ENCODE data around the gene PPP4R3A.
A peak's percentile ranks its signal among the peaks of the same experiment; 100 is the strongest.
"Not testable (repeated sequence)": the region's sequence is repeated elsewhere in the genome, so short reads cannot be mapped to it uniquely, and the experiment has no call there.

PPP4R3A gene

DNA sequence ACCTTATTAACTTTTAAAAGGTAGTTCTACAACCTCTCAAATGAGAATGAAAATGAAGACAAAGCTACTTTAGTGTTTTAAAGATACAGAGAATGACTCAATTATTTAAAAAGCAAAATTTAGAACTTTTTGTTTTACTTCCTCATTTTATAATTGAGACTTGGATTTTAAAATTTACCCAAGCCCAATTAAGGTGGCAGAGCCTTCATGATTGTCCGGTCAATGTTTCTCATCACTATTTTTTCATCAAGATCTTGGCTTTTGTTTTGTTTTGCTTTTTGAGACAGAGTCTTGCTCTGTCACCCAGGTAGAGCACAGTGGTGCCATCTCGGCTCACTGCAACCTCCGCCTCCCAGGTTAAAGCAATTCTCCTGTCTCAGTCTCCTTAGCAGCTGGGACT is 32.7 kb downstream of the PPP4R3A start:
- H3K4me3 Mint-ChIP-seq, result no peak overlapping the region
- peaks cover 26% of the 10 kb centered on the region for H3K36me3 Mint-ChIP-seq
- H3K9me3 Mint-ChIP-seq, result no peaks in the 10 kb centered on the region
- peaks cover 47% of the 10 kb centered on the region for H3K4me1 Mint-ChIP-seq
- H3K27ac Mint-ChIP-seq, result no peak overlapping the region
- no peaks in the 10 kb centered on the region for H3K27me3 Mint-ChIP-seq

GRCh38 chr14:91473046-91473445 is 37.1 kb downstream of the PPP4R3A start:
- peaks cover 23% of the 10 kb centered on the region for H3K4me1 Mint-ChIP-seq
- H3K4me3 Mint-ChIP-seq, result no peak overlapping the region
- H3K9me3 Mint-ChIP-seq, result no peaks in the 10 kb centered on the region
- H3K27ac Mint-ChIP-seq, result peak overlapping the region; percentile 72
- peaks cover 23% of the 10 kb centered on the region for H3K36me3 Mint-ChIP-seq
- H3K27me3 Mint-ChIP-seq, result no peaks in the 10 kb centered on the region

- H3K4me3 Mint-ChIP-seq, result no peak overlapping the region
- H3K4me1 Mint-ChIP-seq, result peaks cover 25% of the 10 kb centered on the region
- H3K36me3 Mint-ChIP-seq, result peaks cover 24% of the 10 kb centered on the region
- H3K9me3 Mint-ChIP-seq, result no peaks in the 10 kb centered on the region
- H3K27ac Mint-ChIP-seq, result no peak overlapping the region
- no peaks in the 10 kb centered on the region for H3K27me3 Mint-ChIP-seq
Measured at GRCh38 chr14:91470216-91470615, 39.9 kb downstream of the PPP4R3A start.

- H3K9me3 Mint-ChIP-seq, result no peaks in the 10 kb centered on the region
Measured at GRCh38 chr14:91466192-91466591, 43.9 kb downstream of the PPP4R3A start.

DNA sequence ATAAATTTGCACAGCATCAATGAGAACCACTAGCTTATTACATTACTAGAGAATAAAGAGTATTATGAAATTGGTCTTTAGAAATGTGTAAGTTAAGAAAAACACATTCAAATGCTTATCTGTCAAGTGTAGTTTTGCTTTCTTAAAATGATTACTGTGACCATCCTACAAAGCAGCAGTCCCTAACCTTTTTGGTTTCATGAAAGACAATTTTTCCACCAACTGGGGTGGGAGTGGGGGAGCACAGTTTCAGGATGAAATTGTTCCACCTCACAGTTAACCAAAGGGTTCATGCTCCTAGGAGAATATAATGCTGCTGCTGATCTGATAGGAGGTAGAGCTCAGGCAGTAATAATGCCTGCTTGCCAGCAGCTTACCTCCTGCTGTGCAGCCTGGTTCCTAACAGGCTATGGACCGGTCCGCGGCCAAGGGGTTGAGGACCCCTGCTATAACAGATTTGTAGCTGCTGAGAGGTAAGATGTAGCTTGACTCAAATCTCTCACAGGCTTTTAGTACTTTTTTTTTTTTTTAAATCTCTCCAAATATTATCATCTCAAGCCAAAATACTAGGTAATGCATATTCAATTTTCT is 45.4 kb downstream of the PPP4R3A start:
- peak overlapping the region; percentile 41 for H3K27ac Mint-ChIP-seq
- H3K4me1 Mint-ChIP-seq, result peaks cover 16% of the 10 kb centered on the region
- H3K27me3 Mint-ChIP-seq, result no peaks in the 10 kb centered on the region
- no peaks in the 10 kb centered on the region for H3K9me3 Mint-ChIP-seq
- peaks cover 28% of the 10 kb centered on the region for H3K36me3 Mint-ChIP-seq
- H3K4me3 Mint-ChIP-seq, result no peak overlapping the region

More at GRCh38 chr14:91466192-91466591, 43.9 kb downstream of the PPP4R3A start:
- H3K4me3 Mint-ChIP-seq, result no peak overlapping the region
- peaks cover 25% of the 10 kb centered on the region for H3K36me3 Mint-ChIP-seq
- H3K27ac Mint-ChIP-seq, result peak overlapping the region; percentile 85
- no peaks in the 10 kb centered on the region for H3K27me3 Mint-ChIP-seq
- H3K4me1 Mint-ChIP-seq, result peaks cover 20% of the 10 kb centered on the region

GRCh38 chr14:91458612-91459011 is 51.5 kb downstream of the PPP4R3A start:
- Mint-ChIP-seq H3K27ac (no peak overlapping the region), H3K36me3 (peaks cover 23% of the 10 kb centered on the region), H3K4me1 (peaks cover 31% of the 10 kb centered on the region), H3K9me3 (no peaks in the 10 kb centered on the region), H3K4me3 (no peak overlapping the region), H3K27me3 (no peaks in the 10 kb centered on the region)

GRCh38 chr14:91456283-91456682 is 53.8 kb downstream of the PPP4R3A start:
- no peak overlapping the region for H3K4me3 Mint-ChIP-seq
- H3K9me3 Mint-ChIP-seq, result no peaks in the 10 kb centered on the region
- H3K4me1 Mint-ChIP-seq, result peaks cover 42% of the 10 kb centered on the region
- no peaks in the 10 kb centered on the region for H3K27me3 Mint-ChIP-seq
- peak overlapping the region; percentile 56 for H3K27ac Mint-ChIP-seq
- peaks cover 16% of the 10 kb centered on the region for H3K36me3 Mint-ChIP-seq

DNA sequence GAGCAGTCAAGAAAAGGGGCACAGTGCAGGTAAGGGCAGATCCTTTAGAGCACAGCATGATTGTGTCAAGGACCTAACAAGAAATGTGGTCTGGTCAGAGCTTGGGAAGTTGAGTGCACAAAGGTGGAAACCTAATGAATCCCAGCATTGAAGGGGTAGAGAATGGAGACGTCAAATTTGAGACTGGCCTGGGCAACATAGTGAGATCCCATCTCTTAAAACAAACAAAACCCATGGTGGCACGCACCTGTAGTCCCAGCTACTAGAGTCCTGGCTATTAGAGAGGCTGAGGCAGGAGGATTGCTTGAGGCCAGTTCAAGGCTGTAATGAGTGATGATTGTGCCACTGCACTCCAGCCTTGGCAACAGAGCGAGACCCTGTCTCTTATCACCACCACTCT is 55.5 kb downstream of the PPP4R3A start:
- H3K36me3 Mint-ChIP-seq, result peaks cover 11% of the 10 kb centered on the region

GRCh38 chr14:91454155-91454554 is 56.0 kb downstream of the PPP4R3A start:
- H3K36me3 Mint-ChIP-seq, result peaks cover 11% of the 10 kb centered on the region
- H3K27me3 Mint-ChIP-seq, result no peaks in the 10 kb centered on the region
- H3K27ac Mint-ChIP-seq, result peak overlapping the region; percentile 82
- H3K4me3 Mint-ChIP-seq, result peak overlapping the region; percentile 21
- H3K4me1 Mint-ChIP-seq, result peaks cover 43% of the 10 kb centered on the region
- H3K9me3 Mint-ChIP-seq, result no peaks in the 10 kb centered on the region

More for the DNA sequence above, 55.5 kb downstream of the PPP4R3A start:
- no peaks in the 10 kb centered on the region for H3K9me3 Mint-ChIP-seq
- H3K4me3 Mint-ChIP-seq, result peak overlapping the region; percentile 21
- peak overlapping the region; percentile 82 for H3K27ac Mint-ChIP-seq
- H3K4me1 Mint-ChIP-seq, result peaks cover 43% of the 10 kb centered on the region
- H3K27me3 Mint-ChIP-seq, result no peaks in the 10 kb centered on the region

DNA sequence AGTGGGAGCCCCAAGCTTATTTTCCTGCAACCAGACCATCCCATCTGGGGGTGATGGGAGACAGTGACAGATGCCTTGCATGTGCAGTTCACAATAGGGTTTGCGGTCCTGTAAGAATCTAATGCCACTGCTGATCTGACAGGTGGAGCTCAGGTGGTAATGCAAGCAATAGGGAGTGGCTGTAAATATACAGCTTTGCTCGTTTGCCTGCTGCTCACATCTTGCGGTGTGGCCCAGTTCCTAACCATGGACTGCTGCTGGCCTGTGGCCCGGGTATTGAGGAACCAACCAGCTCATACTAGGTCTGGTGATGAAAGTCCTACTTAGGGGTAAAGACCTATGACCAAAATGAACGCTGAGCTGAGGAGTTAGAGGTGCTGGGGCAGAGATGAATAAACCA is 56.4 kb downstream of the PPP4R3A start:
- no peak overlapping the region for H3K4me3 Mint-ChIP-seq
- H3K27me3 Mint-ChIP-seq, result no peaks in the 10 kb centered on the region
- peaks cover 42% of the 10 kb centered on the region for H3K4me1 Mint-ChIP-seq
- H3K27ac Mint-ChIP-seq, result peak overlapping the region; percentile 82
- H3K9me3 Mint-ChIP-seq, result no peaks in the 10 kb centered on the region
- H3K36me3 Mint-ChIP-seq, result peaks cover 11% of the 10 kb centered on the region

- Mint-ChIP-seq H3K27ac (no peak overlapping the region), H3K4me1 (no peaks in the 10 kb centered on the region), H3K4me3 (no peak overlapping the region), H3K36me3 (peaks cover 4% of the 10 kb centered on the region), H3K9me3 (no peaks in the 10 kb centered on the region), H3K27me3 (no peaks in the 10 kb centered on the region)
Measured at GRCh38 chr14:91444335-91445020, 65.6 kb downstream of the PPP4R3A start.

GRCh38 chr14:91439345-91439744 is 70.8 kb downstream of the PPP4R3A start:
- H3K4me1 Mint-ChIP-seq, result no peaks in the 10 kb centered on the region
- no peaks in the 10 kb centered on the region for H3K9me3 Mint-ChIP-seq
- peaks cover 2% of the 10 kb centered on the region for H3K27me3 Mint-ChIP-seq
- no peak overlapping the region for H3K4me3 Mint-ChIP-seq
- H3K36me3 Mint-ChIP-seq, result peaks cover 7% of the 10 kb centered on the region
- no peak overlapping the region for H3K27ac Mint-ChIP-seq

GRCh38 chr14:91438845-91439244 is 71.3 kb downstream of the PPP4R3A start:
- Mint-ChIP-seq H3K4me1 (no peaks in the 10 kb centered on the region), H3K4me3 (no peak overlapping the region), H3K9me3 (no peaks in the 10 kb centered on the region), H3K36me3 (peaks cover 7% of the 10 kb centered on the region), H3K27me3 (peaks cover 2% of the 10 kb centered on the region), H3K27ac (no peak overlapping the region)

GRCh38 chr14:91436266-91436665 is 73.8 kb downstream of the PPP4R3A start:
- H3K27ac Mint-ChIP-seq, H3K9me3 Mint-ChIP-seq, H3K36me3 Mint-ChIP-seq, H3K27me3 Mint-ChIP-seq, H3K4me1 Mint-ChIP-seq, H3K4me3 Mint-ChIP-seq: not testable (repeated sequence)

DNA sequence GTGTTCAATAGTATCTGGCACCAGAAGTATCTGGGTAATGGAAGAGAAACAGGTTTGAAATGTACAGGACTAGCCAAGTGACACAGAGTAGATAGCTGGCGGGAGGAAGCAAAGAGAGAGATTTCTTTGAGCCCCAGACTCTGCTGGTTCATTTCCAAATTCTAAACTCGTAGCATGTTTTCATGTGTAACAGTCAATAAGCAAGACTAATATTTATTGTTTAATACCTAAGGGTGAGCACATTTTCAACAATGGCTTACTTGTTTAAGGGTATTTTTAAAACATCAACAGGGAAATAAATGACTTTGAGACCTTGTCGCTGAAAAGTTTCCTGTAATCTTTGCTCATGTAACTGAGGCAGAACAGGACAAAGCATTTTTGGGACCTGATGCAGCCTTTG is 80.7 kb downstream of the PPP4R3A start:
- H3K27me3 Mint-ChIP-seq, result no peaks in the 10 kb centered on the region
- H3K27ac Mint-ChIP-seq, result no peak overlapping the region
- peaks cover 24% of the 10 kb centered on the region for H3K4me1 Mint-ChIP-seq
- H3K9me3 Mint-ChIP-seq, result no peaks in the 10 kb centered on the region
- no peaks in the 10 kb centered on the region for H3K36me3 Mint-ChIP-seq
- H3K4me3 Mint-ChIP-seq, result no peak overlapping the region

DNA sequence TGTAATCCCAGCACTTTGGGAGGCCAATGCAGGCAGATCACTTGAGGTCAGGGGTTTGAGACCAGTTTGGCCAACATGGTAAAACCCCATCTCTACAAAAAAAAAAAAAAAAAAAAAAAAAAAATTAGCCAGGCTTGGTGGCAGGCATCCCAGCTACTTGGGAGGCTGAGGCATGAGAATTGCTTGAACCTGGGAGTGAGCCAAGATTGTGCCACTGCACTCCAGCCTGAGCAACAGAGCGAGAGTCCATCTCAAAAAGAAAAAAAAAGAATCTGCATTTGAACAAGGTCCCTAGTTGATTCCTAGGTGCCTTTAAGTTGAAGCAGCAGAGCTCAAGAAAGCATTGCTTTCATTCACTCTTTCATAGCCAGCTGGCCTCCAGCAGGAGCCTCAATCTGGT is 81.2 kb downstream of the PPP4R3A start:
- H3K4me1 Mint-ChIP-seq, result peaks cover 25% of the 10 kb centered on the region
- not testable (repeated sequence) for H3K9me3 Mint-ChIP-seq, H3K36me3 Mint-ChIP-seq, H3K4me3 Mint-ChIP-seq, H3K27me3 Mint-ChIP-seq, H3K27ac Mint-ChIP-seq

DNA sequence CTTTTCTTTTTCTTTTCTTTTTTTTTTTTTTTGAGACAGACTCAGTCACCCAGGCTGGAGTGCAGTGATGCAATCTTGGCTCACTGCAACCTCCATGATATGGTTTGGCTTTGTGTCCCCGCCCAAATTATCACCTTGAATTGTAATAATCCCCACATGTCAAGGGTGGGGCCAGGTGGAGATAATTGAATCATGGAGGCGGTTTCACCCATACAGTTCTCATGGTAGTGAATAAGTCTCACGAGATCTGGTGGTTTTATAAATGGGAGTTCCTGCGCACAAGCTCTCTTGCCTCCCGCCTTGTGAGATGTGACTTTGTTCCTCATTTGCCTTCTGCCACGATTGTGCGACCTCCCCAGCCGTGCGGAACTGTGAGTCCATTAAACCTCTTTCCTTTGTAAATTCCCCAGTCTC is 84.6 kb downstream of the PPP4R3A start:
- not testable (repeated sequence) for H3K36me3 Mint-ChIP-seq, H3K9me3 Mint-ChIP-seq, H3K27ac Mint-ChIP-seq, H3K27me3 Mint-ChIP-seq, H3K4me3 Mint-ChIP-seq
- H3K4me1 Mint-ChIP-seq, result peaks cover 25% of the 10 kb centered on the region
